Fibroblast of gingiva (primary cell): ENCODE measurements around the gene SURF2.

ENCODE experiments used
- DNase-seq: peaks from one replicate; pipeline ENCODE4 v3.0.0-alpha.2; 2011; ENCODE audit warnings: low read depth

The SURF2 gene

DNA sequence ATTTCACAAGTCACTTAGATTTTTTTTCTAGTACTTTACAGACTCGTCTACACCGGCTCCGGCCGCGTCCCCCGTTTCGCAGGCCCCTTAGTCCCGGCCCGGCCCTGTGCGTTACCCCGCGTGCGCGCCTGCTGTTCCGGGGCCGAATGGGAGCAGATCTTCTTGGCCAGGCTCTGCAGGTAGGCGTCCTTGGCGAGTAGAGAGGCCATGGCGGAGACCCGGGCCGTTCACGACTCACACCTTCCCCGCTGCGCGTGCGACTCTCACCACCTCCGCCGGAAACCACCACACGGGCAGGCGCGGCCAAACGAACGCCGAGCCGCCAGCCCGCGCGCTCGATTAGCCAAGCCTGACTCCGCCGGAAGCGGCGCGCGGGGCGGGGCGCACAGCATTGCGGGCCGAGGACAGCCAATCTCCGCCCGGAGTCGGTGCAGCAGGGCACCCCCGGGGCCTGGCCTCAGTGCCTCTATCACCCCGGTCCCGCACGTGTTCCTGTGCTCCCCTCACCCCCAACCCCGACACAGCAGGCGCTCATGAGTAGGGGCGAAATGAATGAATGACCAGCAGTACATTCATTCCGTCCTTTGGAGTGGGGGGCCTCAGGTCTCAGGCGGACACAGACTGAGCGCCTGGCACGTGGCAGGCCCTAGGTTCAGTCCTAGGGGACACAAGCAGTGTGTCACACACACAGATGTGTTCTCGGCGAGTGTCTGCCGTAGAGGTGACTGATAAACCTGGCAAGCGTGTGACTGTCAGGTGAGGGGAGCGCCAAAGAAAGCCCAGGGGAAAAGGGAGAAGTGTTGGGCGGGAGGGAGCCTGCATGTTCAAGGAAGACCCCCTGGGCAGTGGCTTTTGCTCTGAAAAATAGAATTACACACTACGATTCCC lies 20.2 kb upstream of the SURF2 start, which contains the start of gene SURF6:
TSS of gene SURF6 (minus strand) at position 265 of the 888 bp plus-strand sequence. CDS start at position 209, 56 bp downstream.
- DNase-seq: peak; percentile 89

DNA sequence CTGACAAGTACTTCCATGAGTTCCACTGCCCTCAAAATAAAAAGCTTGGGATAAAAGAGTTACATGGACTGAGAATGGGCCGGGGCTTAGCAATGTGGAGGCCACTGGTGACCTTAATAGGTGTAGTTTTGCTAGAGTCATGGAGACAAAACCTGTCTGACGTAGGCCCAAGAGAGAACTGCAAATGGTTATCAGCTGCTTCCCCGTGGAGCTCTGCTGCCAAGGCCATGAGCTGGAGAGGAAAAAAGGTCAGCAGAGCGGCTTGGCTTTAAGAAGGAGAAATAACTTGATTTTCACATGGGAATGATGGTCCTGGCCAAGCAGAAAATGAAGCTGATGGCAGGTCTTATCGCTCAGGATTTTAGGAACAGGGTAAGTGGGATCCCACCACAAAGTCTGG lies 16.7 kb upstream of the SURF2 start:
- DNase-seq: no peak

DNA sequence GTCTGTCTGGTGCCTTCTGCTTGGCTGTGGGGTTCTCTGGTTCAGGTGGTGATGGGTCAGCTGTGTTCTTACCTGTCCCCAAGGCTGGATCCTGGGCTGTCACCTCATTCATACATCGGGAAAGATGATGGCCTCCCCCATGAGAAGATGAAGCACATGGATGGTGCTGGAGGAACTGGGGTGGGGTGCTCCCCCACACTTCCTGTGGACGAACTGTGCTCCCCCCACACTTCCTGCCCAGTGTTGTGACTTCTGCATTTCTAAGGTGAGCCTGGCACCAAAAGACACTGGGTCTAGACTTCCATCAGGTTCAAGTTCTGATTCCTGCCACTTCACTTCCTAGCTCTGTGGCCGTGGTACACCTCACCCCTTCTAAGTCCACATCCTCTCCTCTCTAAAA lies 16.1 kb upstream of the SURF2 start:
- no peak for DNase-seq

DNA sequence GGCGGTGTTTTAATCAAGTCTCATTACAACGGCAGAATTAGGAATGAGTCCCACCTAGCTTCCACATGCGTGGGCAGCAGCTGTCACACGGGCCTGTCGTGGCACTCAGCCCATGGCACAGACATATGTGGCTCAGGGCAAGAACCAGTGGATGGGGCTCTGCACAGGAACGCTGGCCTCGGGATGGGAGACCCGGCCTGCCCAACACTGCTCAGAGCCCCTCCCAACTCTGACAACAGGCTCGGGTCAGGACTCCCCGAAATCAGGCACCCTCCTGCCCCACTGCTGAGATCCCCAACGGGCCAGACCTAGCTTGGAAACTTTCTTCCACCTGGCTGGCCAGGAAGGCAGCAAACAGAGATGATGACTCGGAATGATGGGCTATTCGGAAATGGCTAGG lies 15.4 kb upstream of the SURF2 start:
- DNase-seq: no peak

- no peak for DNase-seq
Measured at GRCh38 chr9:133341369-133342068, 14.8 kb upstream of the SURF2 start.

GRCh38 chr9:133342069-133342406 lies 14.3 kb upstream of the SURF2 start:
- no peak for DNase-seq

GRCh38 chr9:133342570-133342969 lies 13.8 kb upstream of the SURF2 start:
- DNase-seq: no peak

DNA sequence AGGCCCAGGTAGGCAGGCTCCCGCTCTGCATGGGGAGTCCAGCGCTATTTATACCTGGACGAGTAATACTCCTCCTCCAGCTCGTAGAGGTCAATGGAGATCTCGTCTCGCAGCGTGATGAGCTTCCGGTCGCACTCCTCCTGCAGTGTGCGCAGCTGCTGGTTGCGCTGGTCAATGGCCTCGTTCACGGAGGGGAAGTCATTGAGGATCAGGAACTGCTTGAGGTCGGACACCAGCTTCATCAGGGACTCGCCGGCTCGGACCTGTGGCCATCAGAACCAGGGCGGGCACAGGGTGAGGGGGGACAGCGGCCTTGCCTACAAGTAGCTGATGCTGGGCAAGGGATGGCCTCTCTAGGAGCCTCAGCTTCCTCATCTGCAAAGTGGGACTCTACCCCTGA lies 12.3 kb upstream of the SURF2 start:
- DNase-seq: no peak

DNA sequence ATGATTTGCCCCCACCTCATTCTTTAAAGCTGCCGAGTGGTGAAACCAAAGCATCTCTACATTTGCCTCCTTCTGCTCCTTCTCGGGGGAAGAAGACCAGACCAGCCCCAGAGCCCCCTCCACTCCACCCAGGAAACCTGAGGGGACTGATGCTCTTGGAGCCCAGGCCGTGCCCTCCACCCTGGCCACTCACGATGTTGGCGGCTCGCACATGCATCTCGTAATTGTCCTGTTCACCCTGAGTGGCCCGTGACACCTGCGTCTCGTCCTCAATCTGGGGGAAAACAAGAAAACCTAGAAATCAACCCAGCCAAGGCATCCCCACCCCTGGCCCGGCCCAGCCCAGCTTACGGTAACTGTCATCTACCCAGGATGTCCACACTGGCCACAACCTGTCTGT lies 11.4 kb upstream of the SURF2 start:
- no peak for DNase-seq

- no peak for DNase-seq
Measured at GRCh38 chr9:133345596-133345995, 10.8 kb upstream of the SURF2 start.

DNA sequence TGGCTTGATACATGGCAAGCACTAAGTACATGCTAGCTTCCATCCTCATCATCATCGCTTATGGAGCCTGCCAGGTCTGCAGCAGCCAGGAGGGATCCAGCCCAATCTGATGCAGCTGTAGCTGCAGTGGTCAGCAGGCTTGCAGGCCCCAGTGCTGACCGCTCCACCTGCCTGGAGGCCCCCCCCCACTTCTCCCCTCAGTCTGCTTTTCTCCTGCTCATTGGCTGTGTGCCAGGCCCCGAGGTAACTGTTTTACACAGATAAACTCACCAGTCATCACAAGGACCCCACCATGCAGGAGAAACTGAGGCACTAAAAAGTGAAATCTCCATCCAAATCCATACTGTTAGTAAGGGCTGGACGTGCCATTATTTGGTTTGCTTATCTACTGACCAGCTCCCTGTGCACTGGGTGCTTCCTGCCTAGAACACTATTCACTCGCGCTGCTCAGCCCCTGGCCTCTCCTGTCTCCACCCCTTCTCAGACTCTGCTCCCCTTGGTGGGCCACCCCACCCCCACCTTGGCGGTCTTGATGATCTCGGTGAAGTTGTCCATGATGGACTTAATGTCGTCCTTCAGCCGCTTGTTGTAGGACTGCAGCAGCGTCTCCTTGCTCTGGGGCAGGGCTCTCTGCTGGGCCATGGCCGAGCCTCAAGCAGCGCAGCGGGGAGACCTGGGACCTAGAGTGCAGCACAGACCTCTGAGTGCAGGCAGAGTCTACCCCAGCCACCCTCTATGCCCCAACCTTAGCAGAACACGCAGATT lies 10.1 kb upstream of the SURF2 start:
- no peak for DNase-seq

DNA sequence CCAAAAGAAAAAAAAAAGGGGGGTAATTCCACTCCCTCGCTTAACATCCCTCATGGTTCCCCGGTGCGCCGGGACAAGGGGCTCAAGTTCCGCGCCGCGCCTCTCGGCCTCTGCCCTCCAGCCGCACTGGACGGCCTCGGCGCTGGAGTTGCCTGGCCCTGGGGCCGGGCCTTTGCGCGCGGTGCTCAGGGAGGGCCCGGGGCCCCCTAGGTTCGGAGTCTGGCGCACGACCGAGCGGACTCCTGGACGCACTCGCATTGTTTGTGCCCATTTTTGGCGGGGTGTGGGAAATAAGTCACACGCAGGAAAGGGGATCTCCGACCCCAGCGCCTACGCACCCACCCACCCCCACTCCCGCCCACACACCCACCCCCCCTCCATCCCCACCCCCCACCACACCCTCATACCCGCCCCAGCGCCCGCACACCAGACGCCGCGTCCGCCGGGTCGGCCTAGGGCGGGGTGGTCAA lies 8.8 kb upstream of the SURF2 start:
- no peak for DNase-seq

DNA sequence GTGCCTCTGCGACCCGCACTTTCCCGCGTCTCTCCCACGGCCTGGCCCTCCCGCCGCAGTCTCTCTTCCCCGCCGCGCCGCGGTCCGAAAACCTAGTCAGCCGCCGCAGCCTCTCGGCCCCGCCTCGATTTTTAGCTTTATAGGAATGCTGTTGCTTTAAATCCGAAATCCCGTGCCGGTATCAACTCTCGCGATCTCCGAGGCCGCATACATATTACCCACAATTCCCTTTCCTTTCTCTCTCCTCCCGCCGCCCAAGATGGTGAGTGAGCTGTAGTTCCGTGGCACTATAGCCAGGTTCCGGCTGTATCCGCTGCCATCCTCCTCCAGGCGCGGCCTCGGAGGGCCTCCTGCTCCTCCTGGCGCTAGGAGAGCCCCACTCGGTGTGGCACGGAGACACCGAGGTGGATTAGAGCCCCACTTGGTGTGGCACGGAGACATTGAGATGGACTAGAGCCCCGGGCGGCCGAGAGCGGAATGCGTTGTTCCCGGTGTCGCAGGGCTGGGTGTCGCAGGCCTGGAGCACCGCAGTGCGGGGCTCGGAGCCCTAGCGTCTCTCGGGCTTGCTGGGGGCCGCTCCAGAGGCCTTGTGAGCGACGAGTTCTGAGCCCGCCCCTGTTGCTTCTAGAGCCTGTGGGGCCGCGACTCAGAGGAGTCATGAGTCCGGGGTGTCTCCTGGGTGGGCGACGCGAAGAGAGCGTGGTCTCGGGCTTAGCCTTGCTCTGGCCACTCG lies 8.2 kb upstream of the SURF2 start, which contains the start of the genes MED22 and RPL7A:
TSS of gene MED22 (minus strand) at position 147 of the 733 bp plus-strand sequence. CDS start 1,469 bp downstream, outside the sequence.
TSS of gene RPL7A (plus strand) at position 234 of the 733 bp plus-strand sequence. CDS start at position 260, 26 bp downstream.
- peak; percentile 95 for DNase-seq

DNA sequence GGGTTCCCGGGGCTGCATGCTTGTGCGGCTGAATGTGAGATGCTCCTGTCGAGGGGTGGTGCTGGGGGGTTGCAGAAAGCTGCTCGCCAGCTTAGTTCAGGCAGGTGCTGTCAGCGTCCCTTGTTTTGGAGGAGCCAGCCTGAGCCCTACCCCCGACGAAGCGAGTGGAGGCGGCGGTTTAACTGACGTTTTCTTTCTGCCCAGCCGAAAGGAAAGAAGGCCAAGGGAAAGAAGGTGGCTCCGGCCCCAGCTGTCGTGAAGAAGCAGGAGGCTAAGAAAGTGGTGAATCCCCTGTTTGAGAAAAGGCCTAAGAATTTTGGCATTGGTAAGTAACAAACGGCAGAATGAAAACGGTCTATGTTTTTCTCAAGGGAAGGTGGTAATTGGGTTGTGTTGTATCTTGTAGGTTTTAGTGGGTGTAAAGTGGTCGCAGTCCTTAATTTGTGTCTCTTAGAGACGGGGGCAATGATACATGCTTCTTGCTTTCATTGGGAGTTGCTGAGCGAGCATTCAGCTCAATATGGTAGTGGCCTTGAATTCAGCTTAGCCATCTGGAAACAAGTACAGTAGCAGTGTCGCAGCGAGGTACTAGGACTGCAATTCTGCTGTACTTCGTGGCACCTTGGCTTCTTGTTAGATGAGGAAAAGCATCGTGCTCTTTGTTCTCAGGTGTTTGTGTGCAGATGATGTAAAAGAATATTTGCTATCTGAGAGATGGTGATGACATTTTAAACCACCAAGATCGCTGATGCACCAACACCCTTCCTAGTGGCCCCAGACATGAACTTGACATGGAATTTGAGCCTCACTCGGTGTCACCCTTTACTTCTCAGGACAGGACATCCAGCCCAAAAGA lies 7.4 kb upstream of the SURF2 start:
- DNase-seq: no peak

DNA sequence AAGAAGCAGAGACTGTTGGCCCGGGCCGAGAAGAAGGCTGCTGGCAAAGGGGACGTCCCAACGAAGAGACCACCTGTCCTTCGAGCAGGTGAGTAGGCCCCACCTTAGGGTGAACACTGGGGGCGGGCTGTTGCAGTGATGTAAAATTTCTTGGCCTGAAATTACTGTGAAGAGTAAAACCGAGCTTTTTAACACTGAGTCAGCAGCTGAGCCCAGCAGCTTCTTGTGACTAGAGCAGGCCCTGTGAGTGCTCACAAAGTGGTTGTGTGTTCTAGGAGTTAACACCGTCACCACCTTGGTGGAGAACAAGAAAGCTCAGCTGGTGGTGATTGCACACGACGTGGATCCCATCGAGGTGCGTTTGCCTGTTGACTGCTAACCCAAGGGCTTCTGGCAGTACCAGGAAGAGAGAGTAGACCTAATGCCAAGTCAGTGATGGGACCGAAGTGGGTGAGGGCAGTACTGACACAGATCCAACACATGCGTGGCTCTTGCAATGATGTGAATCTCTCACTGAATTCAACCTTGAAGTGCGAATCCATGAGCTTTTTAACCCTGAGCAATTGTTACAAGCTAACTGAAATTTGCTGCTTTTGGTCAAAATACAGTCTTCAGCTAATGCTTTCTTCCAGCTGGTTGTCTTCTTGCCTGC lies 6.3 kb upstream of the SURF2 start:
- no peak for DNase-seq

GRCh38 chr9:133351526-133351907 lies 4.8 kb upstream of the SURF2 start:
- peak; percentile 85 for DNase-seq

GRCh38 chr9:133351908-133352634 lies 4.3 kb upstream of the SURF2 start:
- peak; percentile 61 for DNase-seq

DNA sequence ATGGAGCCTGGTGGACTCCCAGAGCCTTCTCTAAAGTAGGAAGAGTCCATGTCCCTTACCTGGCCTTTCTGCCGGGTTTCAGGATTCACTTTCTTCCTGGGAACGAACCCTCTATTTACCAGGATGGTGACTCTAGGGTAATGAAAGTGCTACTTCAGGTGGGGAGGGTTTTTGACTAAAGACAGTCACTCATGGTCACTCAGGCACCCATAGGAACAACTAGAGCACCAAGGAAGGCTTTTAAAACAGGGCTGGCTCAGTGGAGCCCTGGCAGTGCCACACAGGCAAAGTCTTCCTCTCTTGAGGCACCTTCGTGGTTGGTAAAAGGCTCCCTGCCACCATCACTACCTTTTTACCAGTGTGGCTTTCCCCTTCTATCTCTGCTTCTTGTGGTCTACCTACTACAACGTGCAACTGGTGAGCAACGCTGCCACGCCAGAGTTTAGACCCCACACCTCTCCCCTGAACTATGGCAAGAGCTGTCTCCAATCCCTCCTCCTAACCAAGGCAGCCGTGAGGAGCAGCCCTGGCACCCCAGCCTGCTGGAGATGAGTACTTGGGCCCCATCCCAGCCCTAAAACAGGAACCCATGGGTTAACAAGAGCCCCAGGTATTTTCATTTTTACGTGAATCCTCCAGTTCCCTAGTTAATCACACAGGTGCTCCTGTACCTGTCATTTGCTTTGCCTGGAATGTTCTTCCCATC lies 3.6 kb upstream of the SURF2 start:
- DNase-seq: no peak

GRCh38 chr9:133353548-133353947 lies 2.8 kb upstream of the SURF2 start:
- no peak for DNase-seq
